Neural progenitor cell (in vitro differentiated cells): ENCODE results near the gene GPR75. TPM values are rescaled to one million over a fixed set of nuclear protein-coding genes. Genes with fewer than 3 reads are reported as not detected.

Experiments used
- DNase-seq: peaks from one replicate; pipeline ENCODE4 v3.0.0-alpha.2; 2016; ENCODE audit warnings: low spot score
- H2AFZ ChIP-seq: fragments of 200-600 bp; sonication (generic); replicated peaks from 2 replicates; pipeline ENCODE4 v1.6.1; 2016; ENCODE audit warnings: antibody characterized with exemption
- H3F3A ChIP-seq: fragments of 200-600 bp; sonication (generic); 2 replicates; pipeline ENCODE4 v1.6.1; 2016; ENCODE audit warnings: antibody characterized with exemption, low read depth
- H3K27ac ChIP-seq: fragments of 200-600 bp; sonication (generic); 2 replicates; pipeline ENCODE4 v1.5.1; 2016; ENCODE audit warnings: mild to moderate bottlenecking
- H3K27me3 ChIP-seq: fragments of 200-600 bp; sonication (generic); 2 replicates; pipeline ENCODE4 v1.6.1; 2016; ENCODE audit warnings: mild to moderate bottlenecking, moderate library complexity
- H3K36me3 ChIP-seq: fragments of 200-600 bp; sonication (generic); 2 replicates; pipeline ENCODE4 v1.5.1; 2016
- H3K4me1 ChIP-seq: fragments of 200-600 bp; sonication (generic); 2 replicates; pipeline ENCODE4 v1.6.1; 2016; ENCODE audit warnings: mixed run types
- H3K4me2 ChIP-seq: fragments of 200-600 bp; sonication (generic); 2 replicates; pipeline ENCODE4 v1.6.1; 2016
- H3K4me3 ChIP-seq: fragments of 200-600 bp; sonication (generic); 2 replicates; pipeline ENCODE4 v1.5.1; 2016
- H3K79me2 ChIP-seq: fragments of 200-600 bp; sonication (generic); 2 replicates; pipeline ENCODE4 v1.6.1; 2016; ENCODE audit warnings: low read depth
- H3K9ac ChIP-seq: fragments of 200-600 bp; sonication (generic); 2 replicates; pipeline ENCODE4 v1.6.1; 2016
- H3K9me3 ChIP-seq: fragments of 200-600 bp; sonication (generic); 2 replicates; pipeline ENCODE4 v1.5.1; 2016; ENCODE audit warnings: low read depth
- H4K20me1 ChIP-seq: fragments of 200-600 bp; sonication (generic); 2 replicates; pipeline ENCODE4 v1.6.1; 2016; ENCODE audit warnings: low read depth
- H3K27ac Mint-ChIP-seq: 3 replicates; pipeline ENCODE4 v1.8.0; 2021; ENCODE audit warnings: mixed read lengths
- H3K27me3 Mint-ChIP-seq: 2 replicates; pipeline ENCODE4 v1.8.0; 2022; ENCODE audit warnings: low read depth, mild to moderate bottlenecking, inconsistent platforms, moderate library complexity, mixed read lengths; ENCODE audit not compliant: insufficient read depth
- H3K36me3 Mint-ChIP-seq: 3 replicates; pipeline ENCODE4 v1.8.0; 2021; ENCODE audit warnings: mixed read lengths
- H3K4me1 Mint-ChIP-seq: 3 replicates; pipeline ENCODE4 v1.8.0; 2021; ENCODE audit warnings: mixed read lengths
- H3K4me3 Mint-ChIP-seq: 3 replicates; pipeline ENCODE4 v1.8.0; 2021; ENCODE audit warnings: mild to moderate bottlenecking, moderate library complexity, mixed read lengths
- H3K9me3 Mint-ChIP-seq: 3 replicates; pipeline ENCODE4 v1.8.0; 2020; ENCODE audit warnings: mixed read lengths
- CTCF ChIP-seq: fragments of 200-600 bp; sonication (generic); IDR thresholded peaks from 2 replicates; pipeline ENCODE4 v1.5.1; 2017; ENCODE audit warnings: antibody characterized with exemption, mild to moderate bottlenecking
- EZH2 ChIP-seq: fragments of 200-600 bp; sonication (generic); IDR thresholded peaks from 2 replicates; pipeline ENCODE4 v1.6.1; 2017; ENCODE audit warnings: antibody characterized with exemption, mild to moderate bottlenecking, moderate library complexity
- EZH2phosphoT487 ChIP-seq: fragments of 200-600 bp; sonication (generic); IDR thresholded peaks from 2 replicates; pipeline ENCODE4 v1.6.1; 2017; ENCODE audit warnings: antibody characterized with exemption
- total RNA-seq: library from RNA; depleted of rRNA; stranded (reverse); fragments of >200 nt; gene quantifications from 2 replicates; pipeline ENCODE4 v1.2.3, GENCODE V29; 2015; ENCODE audit warnings: low replicate concordance

Gene GPR75
- total RNA-seq, 1 donor from 2014 or later, result 0.94 TPM

- Histone ChIP-seq H3K36me3 (peaks cover 19% of the 10 kb centered on the region), H3K27ac (no peak overlapping the region), H4K20me1 (no peaks in the 10 kb centered on the region), H2AFZ (no peak overlapping the region), H3K4me1 (no peaks in the 10 kb centered on the region), H3K9me3 (no peaks in the 10 kb centered on the region), H3K4me2 (no peak overlapping the region), H3F3A (no peaks in the 10 kb centered on the region), H3K27me3 (no peaks in the 10 kb centered on the region), H3K9ac (no peak overlapping the region), H3K4me3 (no peak overlapping the region), H3K79me2 (no peaks in the 10 kb centered on the region)
- Mint-ChIP-seq H3K27me3 (no peaks in the 10 kb centered on the region), H3K4me1 (no peaks in the 10 kb centered on the region), H3K27ac (no peak overlapping the region), H3K4me3 (no peak overlapping the region), H3K9me3 (no peaks in the 10 kb centered on the region), H3K36me3 (peaks cover 43% of the 10 kb centered on the region)
- no peak for DNase-seq
- TF ChIP-seq EZH2phosphoT487 (no peak), EZH2 (no peak), CTCF (no peak)
Observed at GRCh38 chr2:53881986-53882385, 22.2 kb upstream of the GPR75 start.

GRCh38 chr2:53881360-53881759, 21.6 kb upstream of the GPR75 start:
- H4K20me1 ChIP-seq, result no peaks in the 10 kb centered on the region
- no peak overlapping the region for H3K27ac ChIP-seq
- H3K4me1 ChIP-seq, result no peaks in the 10 kb centered on the region
- Mint-ChIP-seq H3K9me3 (no peaks in the 10 kb centered on the region), H3K4me1 (no peaks in the 10 kb centered on the region), H3K27ac (no peak overlapping the region), H3K27me3 (no peaks in the 10 kb centered on the region), H3K4me3 (no peak overlapping the region), H3K36me3 (peaks cover 38% of the 10 kb centered on the region)
- H3F3A ChIP-seq, result no peaks in the 10 kb centered on the region
- no peaks in the 10 kb centered on the region for H3K79me2 ChIP-seq
- no peak overlapping the region for H3K4me2 ChIP-seq
- no peak for TF ChIP-seq EZH2
- no peaks in the 10 kb centered on the region for H3K27me3 ChIP-seq
- H3K9ac ChIP-seq, result no peak overlapping the region
- H3K36me3 ChIP-seq, result peaks cover 19% of the 10 kb centered on the region
- H3K4me3 ChIP-seq, result no peak overlapping the region
- no peaks in the 10 kb centered on the region for H3K9me3 ChIP-seq
- DNase-seq, result no peak
- H2AFZ ChIP-seq, result no peak overlapping the region

DNA sequence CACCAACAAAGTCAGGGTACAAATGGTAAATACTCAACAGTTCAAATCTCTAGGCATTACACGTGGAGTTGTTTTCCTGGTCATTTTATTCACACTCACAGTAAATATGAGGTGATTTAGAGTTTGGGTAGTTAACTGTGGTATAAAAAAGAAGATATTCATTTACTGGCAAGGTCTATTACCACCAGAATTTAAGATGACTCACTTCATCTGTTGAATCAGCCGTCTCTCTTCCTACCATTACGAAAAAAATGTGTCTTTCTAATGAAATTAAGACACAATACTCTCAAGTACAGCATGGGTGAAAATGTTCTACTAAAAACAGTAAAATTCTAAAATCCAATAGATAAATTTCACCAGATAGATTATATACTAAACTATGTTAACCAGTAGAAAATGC, 21.0 kb upstream of the GPR75 start:
- H3K4me1 Mint-ChIP-seq, result no peaks in the 10 kb centered on the region
- no peaks in the 10 kb centered on the region for H3K9me3 Mint-ChIP-seq
- H3K27me3 Mint-ChIP-seq, result no peaks in the 10 kb centered on the region
- Histone ChIP-seq H4K20me1 (no peaks in the 10 kb centered on the region), H3K4me2 (no peak overlapping the region), H3K36me3 (peaks cover 21% of the 10 kb centered on the region), H3K9ac (no peak overlapping the region), H3K27ac (no peak overlapping the region), H2AFZ (no peak overlapping the region), H3F3A (no peaks in the 10 kb centered on the region), H3K4me1 (no peaks in the 10 kb centered on the region), H3K9me3 (no peaks in the 10 kb centered on the region), H3K4me3 (no peak overlapping the region), H3K27me3 (no peaks in the 10 kb centered on the region), H3K79me2 (no peaks in the 10 kb centered on the region)
- H3K4me3 Mint-ChIP-seq, result no peak overlapping the region
- H3K27ac Mint-ChIP-seq, result no peak overlapping the region
- no peak for DNase-seq
- peaks cover 37% of the 10 kb centered on the region for H3K36me3 Mint-ChIP-seq
- TF ChIP-seq EZH2, result no peak
- no peak for TF ChIP-seq CTCF
- TF ChIP-seq EZH2phosphoT487, result no peak

GRCh38 chr2:53877556-53877955, 17.8 kb upstream of the GPR75 start:
- H3K4me1 Mint-ChIP-seq, result no peaks in the 10 kb centered on the region
- H3K9me3 Mint-ChIP-seq, result no peaks in the 10 kb centered on the region
- Histone ChIP-seq H3K9ac (no peak overlapping the region), H3F3A (no peaks in the 10 kb centered on the region), H3K4me1 (no peaks in the 10 kb centered on the region), H4K20me1 (no peaks in the 10 kb centered on the region), H3K79me2 (no peaks in the 10 kb centered on the region), H3K4me3 (no peak overlapping the region), H3K36me3 (peaks cover 16% of the 10 kb centered on the region), H3K27ac (no peak overlapping the region), H3K9me3 (no peaks in the 10 kb centered on the region), H3K4me2 (no peak overlapping the region), H2AFZ (no peak overlapping the region), H3K27me3 (no peaks in the 10 kb centered on the region)
- TF ChIP-seq CTCF, result no peak
- TF ChIP-seq EZH2, result no peak
- no peak for TF ChIP-seq EZH2phosphoT487
- no peaks in the 10 kb centered on the region for H3K27me3 Mint-ChIP-seq
- H3K27ac Mint-ChIP-seq, result no peak overlapping the region
- peaks cover 35% of the 10 kb centered on the region for H3K36me3 Mint-ChIP-seq
- H3K4me3 Mint-ChIP-seq, result no peak overlapping the region
- no peak for DNase-seq
